ENCODE results near the gene CEMP1. TPM values are rescaled to one million over a fixed set of nuclear protein-coding genes. Genes with fewer than 3 reads are reported as not detected.

Gene CEMP1
- polyA plus RNA-seq, 1 of the 3 experiments (the other 2 are of a cell fraction), result not detected

DNA sequence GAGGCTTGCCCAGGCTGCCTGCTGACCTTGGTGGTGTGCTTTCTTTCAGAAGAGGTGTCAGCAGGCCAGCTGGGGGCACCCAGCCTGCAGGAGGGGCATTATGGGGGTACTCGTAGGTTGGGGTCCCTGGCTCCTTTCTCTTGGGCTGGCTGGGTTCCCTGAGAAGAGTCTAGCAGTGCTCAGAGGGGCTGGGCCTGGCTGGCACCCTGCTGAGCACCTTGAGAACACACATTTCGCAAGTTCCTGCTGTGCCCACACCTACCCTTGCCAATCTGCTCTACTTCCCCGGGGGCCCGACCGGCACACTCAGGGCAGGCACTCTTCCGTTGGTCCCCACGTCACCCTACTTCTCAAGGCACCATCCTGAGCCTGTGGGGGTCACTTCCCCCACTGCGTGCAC lies 5.1 kb downstream of the CEMP1 start:
- ChIA-PET POLR2A (no interaction called here), CTCF (no interaction called here)
- Histone ChIP-seq H3F3A (replicated peaks; ENCODE audit: insufficient read depth) (peaks cover 2% of the 10 kb centered on the region), H3K4me2 (no peak overlapping the region), H3K9me3 (no peaks in the 10 kb centered on the region), H3K79me2 (ENCODE audit: insufficient read depth) (peaks cover 32% of the 10 kb centered on the region), H3K27me3 (ENCODE audit: insufficient read depth) (no peaks in the 10 kb centered on the region), H3K9me2 (no peaks in the 10 kb centered on the region), H3K9ac (no peak overlapping the region), H4K20me1 (ENCODE audit: insufficient read depth) (no peaks in the 10 kb centered on the region), H3K36me3 (replicated peaks in 1 of 2; ENCODE audit: control insufficient read depth in 1 of 2, insufficient read depth in 2 of 2, low read length in 1 of 2) (peaks cover 24 to 39% of the 10 kb centered on the region in 2 experiments), H3K27ac (ENCODE audit: low read depth in 2 of 2, low read length in 1 of 2) (no peak overlapping the region), H2AFZ (ENCODE audit: low read depth) (no peak overlapping the region), H3K4me3 (ENCODE audit: low read depth in 2 of 2, low read length in 1 of 2) (no peak overlapping the region), H3K4me1 (ENCODE audit: control insufficient read depth in 1 of 2, insufficient read depth in 2 of 2, low read depth in 1 of 2, low read length in 1 of 2) (peaks cover 0 to 6% of the 10 kb centered on the region in 2 experiments; a peak in 3 of 4 replicates)
- 97% methylated on average over 7 of the region's 8 CpGs for WGBS (ENCODE audit: low lambda C conversion rate)
- TF ChIP-seq CHD2 (IDR thresholded peaks at IDR 0.05; ENCODE audit: low read length, partially characterized antibody) (no peak), TCF12 (IDR thresholded peaks at IDR 0.05) (no peak), GABPA (IDR thresholded peaks at IDR 0.05; ENCODE audit: low read depth) (no peak), SIN3A (IDR thresholded peaks at IDR 0.05; ENCODE audit: borderline replicate concordance, low read depth, low read length) (no peak), EZH2phosphoT487 (IDR thresholded peaks at IDR 0.05; ENCODE audit: borderline replicate concordance, low read depth) (no peak), USF1 (IDR thresholded peaks at IDR 0.05; ENCODE audit: borderline replicate concordance, low read depth) (no peak)
- DNase-seq, result peak; percentile 11

GRCh38 chr16:2524339-2524938 lies 6.8 kb downstream of the CEMP1 start:
- Histone ChIP-seq H3K9me2 (no peaks in the 10 kb centered on the region), H3K27ac (ENCODE audit: low read depth in 2 of 2, low read length in 1 of 2) (no peak overlapping the region)
- CTCF ChIA-PET, result interaction anchor here (2.3 kb wide), 1 partner anchor 23 kb away, joined by 8 read pairs; no protein-coding TSS in a partner anchor

More at GRCh38 chr16:2524339-2524938, 6.8 kb downstream of the CEMP1 start:
- Histone ChIP-seq H3K79me2 (ENCODE audit: insufficient read depth) (peaks cover 39% of the 10 kb centered on the region), H2AFZ (ENCODE audit: low read depth) (no peak overlapping the region), H3K9me3 (no peaks in the 10 kb centered on the region), H3K4me3 (ENCODE audit: low read depth in 2 of 2, low read length in 1 of 2) (no peak overlapping the region), H3K4me1 (ENCODE audit: control insufficient read depth in 1 of 2, insufficient read depth in 2 of 2, low read depth in 1 of 2, low read length in 1 of 2) (peaks cover 0 to 10% of the 10 kb centered on the region in 2 experiments; a peak in 2 of 4 replicates), H3K36me3 (replicated peaks in 1 of 2; ENCODE audit: control insufficient read depth in 1 of 2, insufficient read depth in 2 of 2, low read length in 1 of 2) (peaks cover 24 to 41% of the 10 kb centered on the region in 2 experiments), H3K27me3 (ENCODE audit: insufficient read depth) (no peaks in the 10 kb centered on the region), H3F3A (replicated peaks; ENCODE audit: insufficient read depth) (peaks cover under 1% of the 10 kb centered on the region), H4K20me1 (ENCODE audit: insufficient read depth) (peaks cover under 1% of the 10 kb centered on the region; the same call in 1 of the 2 replicates), H3K4me2 (no peak overlapping the region), H3K9ac (no peak overlapping the region)
- DNase-seq, result no peak
- 95% methylated on average over 9 of the region's 9 CpGs for WGBS (ENCODE audit: low lambda C conversion rate)
- POLR2A ChIA-PET, result no interaction called here
- TF ChIP-seq FOSL2 (IDR thresholded peaks at IDR 0.05; ENCODE audit: borderline replicate concordance, low read depth), result no peak
- no peak for TF ChIP-seq CTCF (IDR thresholded peaks at IDR 0.05)
- TF ChIP-seq MAX (IDR thresholded peaks at IDR 0.05; ENCODE audit: low read depth), result no peak
- TF ChIP-seq FOXJ3 (CRISPR knock-in tag; IDR thresholded peaks at IDR 0.05), result no peak
- TF ChIP-seq EZH2phosphoT487 (IDR thresholded peaks at IDR 0.05; ENCODE audit: borderline replicate concordance, low read depth), result no peak
- no peak for TF ChIP-seq TEAD4 (IDR thresholded peaks at IDR 0.05; ENCODE audit: borderline replicate concordance, insufficient read depth)
- TF ChIP-seq REST (IDR thresholded peaks at IDR 0.05; ENCODE audit: low read depth, low read length), result no peak
- no peak for TF ChIP-seq ELF1 (IDR thresholded peaks at IDR 0.05)
- TF ChIP-seq USF2 (IDR thresholded peaks at IDR 0.05; ENCODE audit: borderline replicate concordance, low read depth, low read length), result no peak
- no peak for TF ChIP-seq IRF3 (IDR thresholded peaks at IDR 0.05; ENCODE audit: low read depth, low read length)
- no peak for TF ChIP-seq CHD2 (IDR thresholded peaks at IDR 0.05; ENCODE audit: low read length, partially characterized antibody)
- TF ChIP-seq FOXM1 (IDR thresholded peaks at IDR 0.05; ENCODE audit: low read depth), result no peak
- TF ChIP-seq RXRA (IDR thresholded peaks at IDR 0.05; ENCODE audit: borderline replicate concordance, low read depth), result no peak

All from SK-N-SH (cell line).